Stimulated activated CD4-positive, alpha-beta T cell treated with anti-CD3 and anti-CD28 coated beads, Interleukin-2, amount 100 ng/mL, for 48 hours (primary cell): ENCODE data around the gene SLC12A7.
"Not testable (repeated sequence)": the region's sequence is repeated elsewhere in the genome, so short reads cannot be mapped to it uniquely, and the experiment has no call there.

Experiments used
- DNase-seq, 2 donors: peaks; one replicate each; pipeline ENCODE4 v3.0.0-alpha.2; 2020

SLC12A7 gene

DNA sequence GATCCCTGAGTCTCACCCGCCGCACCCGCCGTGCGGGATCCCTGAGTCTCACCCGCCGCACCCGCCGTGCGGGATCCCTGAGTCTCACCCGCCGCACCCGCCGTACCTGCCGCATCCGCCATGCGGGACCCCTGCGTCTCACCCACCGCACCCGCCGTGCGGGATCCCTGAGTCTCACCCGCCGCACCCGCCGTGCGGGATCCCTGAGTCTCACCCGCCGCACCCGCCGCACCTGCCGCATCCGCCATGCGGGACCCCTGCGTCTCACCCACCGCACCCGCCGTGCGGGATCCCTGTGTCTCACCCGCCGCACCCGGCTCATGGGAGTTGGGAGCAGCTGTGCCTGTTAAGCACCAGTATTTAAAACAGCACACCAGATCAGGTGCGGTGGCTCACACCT is 50.6 kb downstream of the SLC12A7 start:
- not testable (repeated sequence) for DNase-seq

DNA sequence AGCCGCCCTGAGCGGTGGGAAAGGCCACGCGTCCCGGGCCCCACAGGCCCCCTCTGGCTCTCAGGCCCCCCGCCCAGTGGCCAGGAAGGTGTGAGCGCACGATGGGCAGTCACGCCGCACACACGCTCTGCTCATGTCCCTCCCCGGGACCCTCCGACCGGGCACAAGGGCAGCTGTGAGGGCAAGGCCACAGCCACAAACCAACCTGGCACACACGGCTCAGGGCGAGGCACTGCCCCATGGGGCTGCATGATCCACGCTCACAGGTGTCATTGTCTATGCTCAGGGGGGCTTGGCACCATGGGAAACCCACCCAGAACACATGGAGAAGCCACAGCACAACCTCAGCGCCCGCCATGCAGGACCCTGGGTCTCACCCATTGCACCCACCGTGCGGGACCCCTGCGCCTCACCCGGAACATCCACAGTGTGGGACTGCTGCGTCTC is 51.3 kb downstream of the SLC12A7 start:
- no peak for DNase-seq

DNA sequence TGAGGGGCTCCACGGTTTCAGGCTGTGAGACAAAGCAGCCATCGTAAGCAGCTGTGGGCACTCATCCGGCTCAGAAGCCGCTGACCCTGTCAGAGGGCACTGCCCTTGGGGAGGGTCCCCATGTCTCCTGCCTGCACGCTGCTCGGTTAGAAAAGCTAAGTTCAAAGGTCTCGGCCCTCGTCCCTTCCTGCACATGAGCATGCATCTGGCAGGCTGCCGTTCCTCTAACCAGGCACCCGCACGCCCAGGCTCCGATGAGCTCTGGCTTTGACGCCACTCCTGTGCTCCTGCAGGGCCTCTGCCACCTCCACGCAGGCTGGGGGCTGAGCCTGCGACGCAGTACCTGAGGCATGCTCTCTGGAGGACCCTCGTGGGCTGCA is 52.0 kb downstream of the SLC12A7 start:
- no peak for DNase-seq

DNA sequence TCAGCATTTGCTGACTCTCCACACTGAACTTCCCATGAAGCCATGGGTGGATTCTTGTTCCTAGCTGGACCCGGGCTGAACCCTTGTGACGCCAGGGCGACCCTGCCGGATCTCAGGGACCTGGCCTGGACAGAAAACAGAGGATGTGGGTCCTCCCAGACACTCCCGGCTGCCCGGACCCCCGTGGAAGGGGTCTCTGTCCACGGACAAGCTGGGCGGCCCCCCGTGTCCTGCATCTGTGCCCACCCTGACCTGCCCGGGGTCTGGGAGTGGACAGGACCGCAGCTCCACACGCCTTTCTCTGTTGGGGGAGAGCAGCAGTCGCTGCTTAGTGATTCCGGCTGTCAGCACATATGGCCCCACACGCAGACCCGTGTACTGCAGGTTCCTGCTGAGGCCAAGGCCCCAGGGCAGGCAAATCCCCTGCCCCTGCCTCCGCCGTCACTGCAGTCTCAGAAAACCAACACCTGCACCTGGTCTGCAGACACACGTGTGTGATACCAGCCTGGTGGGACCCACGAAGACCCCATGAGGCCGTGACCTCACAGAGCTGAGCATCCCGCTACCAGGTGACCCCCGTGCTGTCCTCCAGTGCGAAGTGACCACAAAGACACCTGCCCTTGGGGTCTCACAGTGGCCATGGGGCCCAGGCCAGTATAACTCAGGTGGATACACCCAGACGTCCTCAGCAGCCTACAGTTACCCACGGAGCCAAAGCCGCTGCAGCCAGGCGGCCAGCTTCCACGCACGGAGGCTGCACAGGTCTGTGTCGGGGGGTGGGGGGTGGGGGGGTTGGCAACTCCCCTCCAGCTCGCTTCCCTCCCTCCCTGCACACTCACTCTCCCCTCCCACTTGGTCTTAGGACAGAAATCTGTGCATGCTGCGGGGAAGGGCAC is 52.6 kb downstream of the SLC12A7 start:
- DNase-seq = no peak

DNA sequence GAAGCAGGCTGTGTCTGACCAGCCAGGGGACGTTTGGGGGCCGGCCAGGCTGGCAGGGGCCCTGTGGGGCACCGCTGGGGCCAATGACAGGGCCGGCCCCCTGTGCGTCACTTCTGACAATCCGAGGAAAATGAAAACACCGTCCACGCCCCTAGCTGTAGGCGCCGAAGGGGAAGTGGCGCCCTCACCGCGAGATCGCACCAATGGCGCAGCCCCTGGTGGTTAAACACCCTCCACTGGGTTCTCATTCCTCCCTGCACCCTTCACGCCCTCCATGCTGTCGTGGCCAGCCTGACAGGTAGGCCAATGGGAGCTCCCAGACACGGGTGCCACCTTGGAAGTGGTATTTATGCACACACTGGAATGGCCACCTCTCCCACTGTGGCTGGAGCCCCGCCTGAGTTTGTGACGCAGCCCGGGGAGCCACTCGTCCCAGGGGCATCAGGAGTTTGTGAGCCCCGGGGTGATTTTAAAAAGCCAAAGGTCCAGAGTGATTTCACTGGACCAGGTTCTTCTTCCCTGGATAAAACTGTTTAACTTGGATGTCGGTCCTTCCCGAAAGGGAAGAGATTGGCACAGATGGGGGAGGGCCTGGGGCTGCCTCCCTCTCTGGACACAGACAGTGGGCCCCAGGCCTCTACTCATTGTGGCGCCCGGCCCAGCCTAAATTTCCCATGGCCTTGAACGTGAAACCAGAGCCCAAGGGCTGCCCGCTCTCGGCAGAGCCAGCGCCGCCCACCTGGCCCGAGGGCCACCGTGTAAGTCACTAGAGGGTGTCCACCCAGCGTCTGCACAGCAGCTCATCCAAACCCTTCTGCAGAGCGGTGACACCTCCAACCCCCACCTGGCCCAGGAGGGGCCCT is 53.5 kb downstream of the SLC12A7 start:
- no peak for DNase-seq

GRCh38 chr5:1057485-1058082 is 54.3 kb downstream of the SLC12A7 start:
- no peak for DNase-seq

- DNase-seq = no peak
These were observed 55.0 kb downstream of the SLC12A7 start for GRCh38 chr5:1056611-1057484.

DNA sequence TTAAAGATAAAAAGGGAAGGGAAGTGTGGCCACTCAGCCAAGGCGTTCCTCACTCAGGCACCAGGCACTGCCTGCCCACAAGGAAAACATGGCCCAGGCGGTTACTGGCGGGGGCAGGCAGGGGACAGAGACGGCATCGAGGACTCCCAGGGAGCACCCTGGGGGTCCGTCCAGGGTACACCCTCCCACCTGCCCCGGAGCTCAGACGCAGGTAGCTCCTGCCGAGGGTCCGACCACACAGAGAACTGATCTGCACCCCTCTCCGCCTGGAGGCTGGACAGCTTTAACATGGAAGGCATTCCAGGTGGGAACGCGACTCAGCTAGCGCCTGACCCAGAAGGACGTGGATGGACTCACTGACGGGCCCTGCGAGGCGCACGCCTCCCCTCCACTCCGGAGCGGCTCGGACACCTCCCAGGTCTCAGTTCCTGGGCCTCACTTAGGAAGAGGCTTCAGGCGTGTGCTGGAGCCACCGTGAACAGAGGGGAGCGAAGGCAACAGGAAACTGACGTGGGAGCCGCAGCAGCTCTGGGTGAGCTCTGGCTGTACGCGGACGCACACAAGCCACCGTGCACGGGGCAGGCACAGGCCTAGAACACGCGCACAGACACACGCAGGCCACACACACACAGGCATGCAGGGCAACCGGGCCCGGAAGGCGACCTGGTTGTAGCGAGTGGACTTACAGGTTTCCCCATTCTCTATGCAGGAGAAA is 55.8 kb downstream of the SLC12A7 start:
- DNase-seq = no peak

- no peak for DNase-seq
These were observed 56.8 kb downstream of the SLC12A7 start for GRCh38 chr5:1054799-1055775.

- DNase-seq = no peak
These were observed 57.7 kb downstream of the SLC12A7 start for GRCh38 chr5:1054018-1054798.

GRCh38 chr5:1053391-1054017 is 58.4 kb downstream of the SLC12A7 start:
- no peak for DNase-seq

GRCh38 chr5:1052641-1053390 is 59.0 kb downstream of the SLC12A7 start:
- no peak for DNase-seq

DNA sequence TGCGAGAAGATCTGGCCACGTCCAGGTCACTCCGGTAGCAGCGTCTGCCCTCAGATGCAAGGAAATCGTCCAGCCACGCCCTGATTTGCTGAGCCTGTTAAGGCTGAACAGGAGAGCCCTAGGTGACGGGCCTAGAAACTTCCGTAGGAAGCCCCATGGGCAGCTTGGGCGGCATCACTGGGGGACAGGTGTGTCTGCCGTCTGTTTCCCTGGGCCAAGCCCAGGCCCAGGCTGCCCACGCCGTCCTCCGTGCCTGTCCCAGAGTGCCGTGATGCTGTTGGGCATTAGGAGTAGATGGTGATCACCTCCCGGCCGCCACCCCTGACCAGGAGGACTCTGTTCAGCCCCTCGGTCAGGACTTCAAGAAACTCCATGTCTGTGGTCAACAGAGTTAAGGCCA is 59.8 kb downstream of the SLC12A7 start:
- DNase-seq = no peak

DNA sequence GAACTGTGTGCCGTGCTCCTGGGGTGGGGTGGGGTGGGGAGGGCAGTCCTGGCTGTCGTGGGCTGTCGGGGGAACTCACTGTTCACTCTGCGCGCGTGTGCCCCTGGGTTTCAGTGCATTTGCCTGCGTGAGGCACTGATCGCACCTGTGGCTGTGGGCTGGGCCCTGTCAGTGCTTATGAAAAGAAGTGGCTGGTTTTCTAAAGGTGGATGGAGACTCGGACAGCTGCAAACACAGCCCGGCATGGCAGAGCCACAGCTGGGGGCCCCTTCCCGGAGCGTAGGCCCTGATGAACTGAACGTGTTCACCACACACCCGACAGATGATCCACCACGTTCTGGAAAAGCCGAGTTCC is 60.5 kb downstream of the SLC12A7 start:
- DNase-seq = no peak

DNA sequence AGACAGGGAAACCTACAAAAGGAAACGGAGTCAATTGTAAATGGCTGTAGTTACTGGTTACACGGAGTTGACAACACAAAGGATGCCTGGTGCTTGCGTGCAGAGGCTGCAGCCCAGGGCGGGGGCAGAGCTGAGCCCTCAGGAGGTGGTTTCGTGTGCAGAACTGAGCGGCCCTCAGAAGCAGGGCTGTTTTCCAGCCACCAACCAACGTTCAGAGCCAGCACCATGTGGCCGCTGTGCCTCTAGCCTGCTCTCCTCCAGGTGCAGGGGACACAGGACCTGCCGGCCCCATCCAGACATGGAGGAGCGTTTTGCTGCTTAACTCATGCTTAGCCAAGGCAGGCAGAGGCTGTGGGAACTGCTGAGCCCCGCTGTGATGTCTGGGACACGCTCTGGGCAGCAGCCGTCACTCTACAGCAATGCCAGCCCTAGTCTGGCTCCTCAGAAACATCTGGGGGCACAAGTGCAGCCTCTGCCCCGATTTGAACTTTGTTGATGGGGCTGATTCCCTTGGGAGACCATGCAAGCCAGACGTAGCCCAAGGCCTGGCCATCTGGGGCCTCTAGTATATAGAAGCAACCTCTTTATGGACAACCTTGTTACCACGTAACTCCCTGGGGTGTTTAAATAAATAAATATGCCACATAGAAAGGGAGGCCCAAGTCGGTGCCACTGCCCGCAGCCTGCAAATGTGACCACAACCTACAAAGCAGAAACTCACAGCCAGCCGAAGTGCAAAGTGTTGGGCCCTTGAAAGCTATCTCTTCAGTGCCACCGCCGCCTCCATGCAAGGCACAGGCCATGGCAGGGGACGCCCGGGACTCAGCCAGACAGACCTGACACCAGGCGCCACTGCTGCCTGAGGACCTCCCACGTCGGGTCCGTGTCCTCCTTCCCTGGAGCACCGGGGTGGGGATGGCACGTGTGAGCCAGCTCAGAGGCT is 61.2 kb downstream of the SLC12A7 start:
- no peak for DNase-seq

DNA sequence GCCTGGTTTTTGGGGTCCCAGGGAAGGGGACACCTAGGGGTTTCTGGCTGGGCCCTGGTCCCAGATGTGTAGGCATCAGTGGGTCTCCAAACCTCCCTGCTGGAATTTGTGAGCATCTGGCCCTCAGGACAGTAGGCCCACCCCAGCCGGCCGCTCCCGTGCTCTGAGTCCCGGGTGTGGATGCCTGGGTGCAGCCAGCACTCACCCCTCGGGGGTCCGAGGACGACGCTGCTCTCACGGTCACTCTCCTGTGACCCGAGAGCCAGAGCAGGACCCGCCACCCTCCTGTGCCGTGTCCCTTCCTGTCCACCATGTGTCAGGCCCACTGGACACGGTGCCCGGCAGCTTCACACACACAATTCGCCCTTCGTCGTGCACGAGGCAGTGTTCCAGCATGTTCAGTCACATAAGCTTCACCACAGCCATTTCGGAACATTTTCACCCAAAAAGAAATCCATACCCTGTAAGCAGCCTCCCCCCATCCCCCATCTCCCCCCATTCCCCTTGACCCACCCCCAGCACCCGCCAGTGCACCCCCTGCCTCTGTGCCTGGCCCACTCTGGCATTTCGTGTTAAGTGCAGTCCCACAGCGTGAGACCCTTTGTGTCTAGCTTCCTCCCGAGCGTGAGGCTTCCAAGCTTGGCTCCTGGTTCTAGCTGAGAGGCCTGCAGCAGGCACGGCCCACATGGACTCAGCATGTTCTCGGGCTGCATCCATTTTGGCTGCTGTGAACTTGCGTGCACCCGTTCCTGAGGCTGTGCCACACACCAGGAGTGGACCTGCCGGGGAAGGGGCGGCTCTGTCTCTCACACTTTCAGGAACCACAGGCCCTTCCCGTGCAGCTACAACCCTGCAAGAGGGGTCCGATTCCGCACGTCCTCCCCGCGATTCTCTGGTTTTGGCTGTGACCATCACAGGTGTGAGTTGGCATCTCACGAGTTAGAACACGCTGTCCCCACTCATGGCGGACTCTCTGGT is 62.7 kb downstream of the SLC12A7 start:
- no peak for DNase-seq
